ENCODE measurements around the gene MYADM. TPM values are rescaled to one million over a fixed set of nuclear protein-coding genes. Genes with fewer than 3 reads are reported as not detected.

MYADM gene
- total and polyA plus RNA-seq, 2 of the 13 experiments (the other 11 are each of a cell fraction or from before 2014, with no cell fraction given): 19.9 to 38.1 TPM

GRCh38 chr19:53881482-53882390, 14.1 kb downstream of the MYADM start, which contains the start of gene PRKCG (continued):
- TF ChIP-seq PATZ1 (CRISPR knock-in tag; IDR thresholded peaks at IDR 0.05) (peak; percentile 88), ZNF329 (CRISPR knock-in tag; IDR thresholded peaks at IDR 0.05; ENCODE audit: low read depth) (no peak), MATR3 (CRISPR knock-in tag; IDR thresholded peaks at IDR 0.05) (no peak), SAFB2 (CRISPR knock-in tag; IDR thresholded peaks at IDR 0.05; ENCODE audit: borderline replicate concordance, low read depth) (0 out of 2 replicates have a peak, but pooled peaks have one; percentile 48), NFKB2 (CRISPR knock-in tag; IDR thresholded peaks at IDR 0.05; ENCODE audit: borderline replicate concordance) (peak; percentile 54; the same call in 1 of the 2 replicates), HOXA5 (CRISPR knock-in tag; IDR thresholded peaks at IDR 0.05) (0 out of 2 replicates have a peak, but pooled peaks have one; percentile 56), TEAD3 (CRISPR knock-in tag; optimal IDR thresholded peaks at IDR 0.05; ENCODE audit: borderline replicate concordance) (no peak), NRL (CRISPR knock-in tag; IDR thresholded peaks at IDR 0.05; ENCODE audit: borderline replicate concordance) (0 out of 2 replicates have a peak, but pooled peaks have one; percentile 47), BCL6 (CRISPR knock-in tag; IDR thresholded peaks at IDR 0.05) (no peak), ZNF883 (CRISPR knock-in tag; IDR thresholded peaks at IDR 0.05; ENCODE audit: not compliant biosample characterization) (no peak), TERF1 (CRISPR knock-in tag; IDR thresholded peaks at IDR 0.05) (no peak), ATF2 (CRISPR knock-in tag; IDR thresholded peaks at IDR 0.05) (no peak), STAG1 (CRISPR knock-in tag; IDR thresholded peaks at IDR 0.05) (peak; percentile 69), SIN3A (IDR thresholded peaks at IDR 0.05; ENCODE audit: borderline replicate concordance, low read depth, low read length) (peak; percentile 20; the same call in 1 of the 2 replicates), MAZ (IDR thresholded peaks at IDR 0.05; ENCODE audit: borderline replicate concordance, low read depth, low read length) (peak; percentile 42; the same call in 1 of the 2 replicates), MAZ (CRISPR knock-in tag; IDR thresholded peaks at IDR 0.05; ENCODE audit: low read depth) (peak; percentile 41; the same call in 1 of the 2 replicates), HNRNPK (IDR thresholded peaks at IDR 0.05; ENCODE audit: low read depth, low read length, poor library complexity, severe bottlenecking) (peak; percentile 65)

Measured in HepG2 (cell line).